Hindlimb muscle (tissue), 1 donor: ENCODE results near the gene DNMBP. TPM values are rescaled to one million over a fixed set of nuclear protein-coding genes. Genes with fewer than 3 reads are reported as not detected.
"Not testable (repeated sequence)": the region's sequence is repeated elsewhere in the genome, so short reads cannot be mapped to it uniquely, and the experiment has no call there.

Experiments used
- DNase-seq: peaks from one replicate; pipeline ENCODE4 v3.0.0-alpha.2; 2013
- polyA plus RNA-seq: library from polyadenylated mRNA; unstranded; fragments of 120-200 nt; gene quantifications from one replicate; pipeline ENCODE4 v1.2.1, GENCODE V29; 2013; ENCODE audit not compliant: insufficient read length

Gene DNMBP
- polyA plus RNA-seq, 1 donor = 21.1 TPM

GRCh38 chr10:99984211-99985034 lies 25.3 kb downstream of the DNMBP start:
- DNase-seq = no peak

GRCh38 chr10:99983280-99983988 lies 26.3 kb downstream of the DNMBP start:
- peak; percentile 74 for DNase-seq

GRCh38 chr10:99982728-99983127 lies 27.0 kb downstream of the DNMBP start:
- no peak for DNase-seq

GRCh38 chr10:99981581-99982199 lies 28.1 kb downstream of the DNMBP start:
- no peak for DNase-seq

GRCh38 chr10:99979066-99979685 lies 30.6 kb downstream of the DNMBP start:
- DNase-seq = no peak

- DNase-seq = no peak
These were observed 31.8 kb downstream of the DNMBP start for GRCh38 chr10:99977916-99978315.

- DNase-seq = peak; percentile 50
These were observed 32.7 kb downstream of the DNMBP start for GRCh38 chr10:99976886-99977665.

GRCh38 chr10:99975942-99976809 lies 33.6 kb downstream of the DNMBP start:
- DNase-seq = peak; percentile 63

- DNase-seq = no peak
These were observed 34.5 kb downstream of the DNMBP start for GRCh38 chr10:99975106-99975829.

- no peak for DNase-seq
These were observed 36.6 kb downstream of the DNMBP start for GRCh38 chr10:99973190-99973589.

- no peak for DNase-seq
These were observed 41.8 kb downstream of the DNMBP start for GRCh38 chr10:99967961-99968360.

- no peak for DNase-seq
These were observed 43.4 kb downstream of the DNMBP start for GRCh38 chr10:99966306-99966705.

GRCh38 chr10:99965700-99966099 lies 44.0 kb downstream of the DNMBP start:
- DNase-seq = no peak

GRCh38 chr10:99964791-99965190 lies 45.0 kb downstream of the DNMBP start:
- no peak for DNase-seq

GRCh38 chr10:99963467-99964165 lies 46.1 kb downstream of the DNMBP start:
- not testable (repeated sequence) for DNase-seq

GRCh38 chr10:99958806-99959205 lies 50.9 kb downstream of the DNMBP start:
- no peak for DNase-seq

GRCh38 chr10:99958302-99958701 lies 51.4 kb downstream of the DNMBP start:
- no peak for DNase-seq

GRCh38 chr10:99953510-99953909 lies 56.2 kb downstream of the DNMBP start:
- not testable (repeated sequence) for DNase-seq

- DNase-seq = no peak
These were observed 56.9 kb downstream of the DNMBP start for GRCh38 chr10:99952799-99953198.

- DNase-seq = not testable (repeated sequence)
These were observed 63.7 kb downstream of the DNMBP start for GRCh38 chr10:99946051-99946450.
